ENCODE measurements around the gene CFAP46. TPM values are rescaled to one million over a fixed set of nuclear protein-coding genes. Genes with fewer than 3 reads are reported as not detected.
"Not testable (repeated sequence)": the region's sequence is repeated elsewhere in the genome, so short reads cannot be mapped to it uniquely, and the experiment has no call there.

CFAP46 gene
- total and polyA plus RNA-seq, 9 of the 15 experiments (the other 6 are each of a cell fraction or from before 2014, with no cell fraction given): not detected

- no peaks in the 10 kb centered on the region for H3K79me2 ChIP-seq (ENCODE audit: control insufficient read depth, insufficient read depth, low read length)
- POLR2A ChIA-PET: no interaction called here
- ATAC-seq (no peak), DNase-seq (ENCODE audit: extremely low read depth in 1 of 4, low spot score in 3 of 4) (no peak), FAIRE-seq (no peak)
- H3K9ac ChIP-seq (ENCODE audit: insufficient read depth in 1 of 2, low read depth in 2 of 2, low read length in 2 of 2): no peak overlapping the region
- no peaks in the 10 kb centered on the region for H3K9me1 ChIP-seq (ENCODE audit: control insufficient read depth, insufficient read depth, low read length)
- CTCF ChIA-PET (ENCODE audit: low intra/inter-chr PET ratio): no interaction called here
- WGBS (ENCODE audit: insufficient coverage, low coverage, missing lambda C conversion rate): 22% methylated on average over 6 of the region's 36 CpGs
- no peaks in the 10 kb centered on the region for H3K4me1 ChIP-seq (replicated peaks in 1 of 2; ENCODE audit: control insufficient read depth in 2 of 2, insufficient read depth in 2 of 2, low read length in 2 of 2)
- no peak overlapping the region for H3K4me2 ChIP-seq (ENCODE audit: insufficient read depth, low read length)
- H3K36me3 ChIP-seq (ENCODE audit: control insufficient read depth, insufficient read depth, low read length): no peaks in the 10 kb centered on the region
- no peaks in the 10 kb centered on the region for H3K9me3 ChIP-seq (replicated peaks; ENCODE audit: control insufficient read depth, insufficient read depth, low read depth, low read length)
- no peak overlapping the region for H3K4me3 ChIP-seq
- BruUV-seq (replicated peaks): no TSS peak
- in situ Hi-C loops (cut with MboI) (no loop called here), intact Hi-C loops (cut with micrococcal nuclease) (no loop called here)
- no peak overlapping the region for H3K27ac ChIP-seq (ENCODE audit: extremely low read depth, low read depth, low read length)
- peaks cover 0 to 9% of the 10 kb centered on the region in 2 experiments; a peak in 3 of 5 replicates for H3K27me3 ChIP-seq (ENCODE audit: control insufficient read depth in 2 of 2, insufficient read depth in 2 of 2, low read length in 2 of 2)
- no peaks in the 10 kb centered on the region for H4K20me1 ChIP-seq (replicated peaks; ENCODE audit: control insufficient read depth, insufficient read depth, low read length)
- TF ChIP-seq NFATC3 (IDR thresholded peaks at IDR 0.05) (no peak), TSC22D4 (tag; IDR thresholded peaks at IDR 0.05) (no peak), ZBTB49 (CRISPR knock-in tag; IDR thresholded peaks at IDR 0.05; ENCODE audit: borderline replicate concordance) (no peak)
- H2AFZ ChIP-seq (ENCODE audit: low read depth, low read length): no peak overlapping the region
Measured at GRCh38 chr10:132826524-132827422, 115.6 kb downstream of the CFAP46 start.

GRCh38 chr10:132825783-132826523 is 116.4 kb downstream of the CFAP46 start:
- H4K20me1 ChIP-seq (replicated peaks; ENCODE audit: control insufficient read depth, insufficient read depth, low read length); BruUV-seq (replicated peaks); DNase-seq (ENCODE audit: extremely low read depth in 1 of 4, low spot score in 3 of 4); H3K36me3 ChIP-seq (ENCODE audit: control insufficient read depth, insufficient read depth, low read length); FAIRE-seq; H3K27ac ChIP-seq (ENCODE audit: extremely low read depth, low read depth, low read length); H3K4me2 ChIP-seq (ENCODE audit: insufficient read depth, low read length); H2AFZ ChIP-seq (ENCODE audit: low read depth, low read length); H3K79me2 ChIP-seq (ENCODE audit: control insufficient read depth, insufficient read depth, low read length); H3K9ac ChIP-seq (ENCODE audit: insufficient read depth in 1 of 2, low read depth in 2 of 2, low read length in 2 of 2); H3K27me3 ChIP-seq (ENCODE audit: control insufficient read depth in 2 of 2, insufficient read depth in 2 of 2, low read length in 2 of 2); intact Hi-C loops (cut with micrococcal nuclease); in situ Hi-C loops (cut with MboI); H3K4me3 ChIP-seq; POLR2A ChIA-PET; H3K4me1 ChIP-seq (replicated peaks in 1 of 2; ENCODE audit: control insufficient read depth in 2 of 2, insufficient read depth in 2 of 2, low read length in 2 of 2); CTCF ChIA-PET (ENCODE audit: low intra/inter-chr PET ratio); ATAC-seq; H3K9me1 ChIP-seq (ENCODE audit: control insufficient read depth, insufficient read depth, low read length); H3K9me3 ChIP-seq (replicated peaks; ENCODE audit: control insufficient read depth, insufficient read depth, low read depth, low read length): not testable (repeated sequence)
- WGBS (ENCODE audit: insufficient coverage, low coverage, missing lambda C conversion rate): 9% methylated on average over 19 of the region's 34 CpGs
